Osteoblast (primary cell): ENCODE results near the gene FAM111A. TPM values are rescaled to one million over a fixed set of nuclear protein-coding genes. Genes with fewer than 3 reads are reported as not detected.
"Not testable (repeated sequence)": the region's sequence is repeated elsewhere in the genome, so short reads cannot be mapped to it uniquely, and the experiment has no call there.

Source experiments
- DNase-seq: peaks from one replicate; pipeline ENCODE4 v3.0.0; 2011; ENCODE audit warnings: low spot score, mixed read lengths; ENCODE audit not compliant: insufficient read length; ENCODE audit errors: missing footprints
- H2AFZ ChIP-seq: 2 replicates; pipeline ENCODE4 v1.6.0; 2011; ENCODE audit warnings: mild to moderate bottlenecking, low read length
- H3K27ac ChIP-seq: 2 replicates; pipeline ENCODE4 v1.5.1; 2011; ENCODE audit warnings: mild to moderate bottlenecking, low read depth, low read length, moderate library complexity
- H3K27me3 ChIP-seq: 2 replicates; pipeline ENCODE4 v1.6.0; 2012; ENCODE audit warnings: mild to moderate bottlenecking, control low read depth, inconsistent platforms, low read length, moderate library complexity; ENCODE audit not compliant: insufficient read depth
- H3K36me3 ChIP-seq: 2 replicates; pipeline ENCODE4 v1.5.1; 2011; ENCODE audit warnings: mild to moderate bottlenecking, low read length, control low read depth, moderate library complexity; ENCODE audit not compliant: insufficient read depth
- H3K4me1 ChIP-seq: 2 replicates; pipeline ENCODE4 v1.5.1; 2011; ENCODE audit warnings: mild to moderate bottlenecking, low read length, control low read depth, moderate library complexity; ENCODE audit not compliant: insufficient read depth
- H3K4me2 ChIP-seq: 2 replicates; pipeline ENCODE4 v1.6.0; 2011; ENCODE audit warnings: mild to moderate bottlenecking, low read length; ENCODE audit not compliant: insufficient read depth
- H3K4me3 ChIP-seq: fragments of 200-600 bp; sonication (generic); 3 replicates; pipeline ENCODE4 v1.5.1; 2012; ENCODE audit warnings: mild to moderate bottlenecking, low read length, inconsistent platforms; ENCODE audit not compliant: insufficient read depth
- H3K79me2 ChIP-seq: 2 replicates; pipeline ENCODE4 v1.6.0; 2012; ENCODE audit warnings: mild to moderate bottlenecking, low read length, control low read depth, inconsistent platforms; ENCODE audit not compliant: insufficient read depth
- H3K9me3 ChIP-seq: 2 replicates; pipeline ENCODE4 v1.5.1; 2011; ENCODE audit warnings: low read depth, low read length, control low read depth
- H4K20me1 ChIP-seq: 2 replicates; pipeline ENCODE4 v1.6.0; 2012; ENCODE audit warnings: mild to moderate bottlenecking, low read length, control low read depth; ENCODE audit not compliant: insufficient read depth
- CTCF ChIP-seq: IDR thresholded peaks from 2 replicates; pipeline ENCODE4 v1.5.1; 2011; ENCODE audit warnings: mild to moderate bottlenecking, low read depth, low read length, moderate library complexity; ENCODE audit errors: extremely low read depth
- total RNA-seq: library from RNA; depleted of rRNA; stranded (reverse); fragments of >200 nt; gene quantifications from 2 replicates; pipeline ENCODE4 v1.2.3, GENCODE V29; 2012

Gene FAM111A
- total RNA-seq, 1 donor, result 40.5 TPM

GRCh38 chr11:59135648-59136461 is 6.8 kb upstream of the FAM111A start:
- no peaks in the 10 kb centered on the region for H4K20me1 ChIP-seq
- H3K4me1 ChIP-seq, result peaks cover 7% of the 10 kb centered on the region
- peaks cover 2% of the 10 kb centered on the region for H3K9me3 ChIP-seq
- peak; percentile 91 for DNase-seq
- H3K4me3 ChIP-seq, result peak overlapping the region; percentile 62
- H3K79me2 ChIP-seq, result peaks cover 4% of the 10 kb centered on the region
- peak overlapping the region; percentile 80 for H3K4me2 ChIP-seq
- H2AFZ ChIP-seq, result peak overlapping the region; percentile 88
- TF ChIP-seq CTCF, result peak; percentile 98
- no peak overlapping the region for H3K27ac ChIP-seq
- no peaks in the 10 kb centered on the region for H3K27me3 ChIP-seq
- peaks cover 27% of the 10 kb centered on the region for H3K36me3 ChIP-seq

GRCh38 chr11:59136551-59136950 is 6.1 kb upstream of the FAM111A start:
- H3K27ac ChIP-seq, H3K9me3 ChIP-seq, H3K4me3 ChIP-seq, DNase-seq, H4K20me1 ChIP-seq, H3K27me3 ChIP-seq, H3K79me2 ChIP-seq: not testable (repeated sequence)
- Histone ChIP-seq H3K36me3 (peaks cover 27% of the 10 kb centered on the region), H2AFZ (peak overlapping the region; percentile 88), H3K4me1 (peaks cover 13% of the 10 kb centered on the region), H3K4me2 (peak overlapping the region; percentile 80)

- no peaks in the 10 kb centered on the region for H3K9me3 ChIP-seq
- no peak for TF ChIP-seq CTCF
- no peak overlapping the region for H3K4me3 ChIP-seq
These were observed 5.5 kb upstream of the FAM111A start for GRCh38 chr11:59137190-59137589.

GRCh38 chr11:59138643-59139042 is 4.0 kb upstream of the FAM111A start:
- Histone ChIP-seq H3K36me3 (peaks cover 16% of the 10 kb centered on the region), H3K27ac (no peak overlapping the region), H4K20me1 (no peaks in the 10 kb centered on the region), H3K4me3 (no peak overlapping the region), H3K4me2 (no peak overlapping the region), H3K9me3 (no peaks in the 10 kb centered on the region), H3K4me1 (peaks cover 18% of the 10 kb centered on the region), H3K27me3 (no peaks in the 10 kb centered on the region), H2AFZ (peak overlapping the region; percentile 59), H3K79me2 (peaks cover 9% of the 10 kb centered on the region)
- no peak for DNase-seq
- TF ChIP-seq CTCF, result no peak

More at GRCh38 chr11:59137190-59137589, 5.5 kb upstream of the FAM111A start:
- H3K36me3 ChIP-seq, result peaks cover 23% of the 10 kb centered on the region
- H3K4me1 ChIP-seq, result peaks cover 14% of the 10 kb centered on the region
- peaks cover 9% of the 10 kb centered on the region for H3K79me2 ChIP-seq
- H2AFZ ChIP-seq, result no peak overlapping the region
- no peak overlapping the region for H3K27ac ChIP-seq
- H3K27me3 ChIP-seq, result no peaks in the 10 kb centered on the region
- no peaks in the 10 kb centered on the region for H4K20me1 ChIP-seq
- no peak for DNase-seq
- H3K4me2 ChIP-seq, result no peak overlapping the region
